Measurements from ENCODE around the gene UBXN11. TPM values are rescaled to one million over a fixed set of nuclear protein-coding genes. Genes with fewer than 3 reads are reported as not detected.

UBXN11 gene
- total RNA-seq, 4 donors from 2014 or later: 13.8 to 48.3 (median 19.7) TPM

DNA sequence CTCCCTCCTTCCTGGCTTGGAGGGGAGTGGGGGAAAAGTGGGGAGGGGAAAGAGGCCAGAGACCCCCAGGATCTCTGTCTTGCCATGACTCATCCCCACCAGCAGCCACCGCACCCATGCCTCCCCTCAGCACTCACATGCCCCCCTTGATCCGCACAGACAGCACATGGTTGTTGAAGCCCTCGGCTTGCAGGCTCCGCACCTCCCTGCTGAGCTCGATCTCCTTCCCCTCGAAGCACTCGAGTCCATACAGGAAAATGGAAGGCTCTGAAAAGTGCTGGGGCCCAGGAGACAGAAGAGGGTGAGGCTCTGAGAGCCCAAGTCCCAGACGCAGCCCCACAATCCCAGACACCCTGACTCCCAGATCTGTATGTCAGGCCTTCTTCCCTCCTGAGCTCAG, 22.2 kb upstream of the UBXN11 start:
- no peaks in the 10 kb centered on the region for H3K9me3 ChIP-seq
- no peak overlapping the region for H3K27ac ChIP-seq
- WGBS, 2 donors: 64 to 70% methylated on average over 7 to 8 of the region's 8 CpGs
- no peaks in the 10 kb centered on the region for H3K36me3 ChIP-seq
- TF ChIP-seq EP300 (IDR thresholded peaks at IDR 0.05): no peak
- no peak for TF ChIP-seq POLR2A (IDR thresholded peaks at IDR 0.05)
- TF ChIP-seq, protein P1, sequence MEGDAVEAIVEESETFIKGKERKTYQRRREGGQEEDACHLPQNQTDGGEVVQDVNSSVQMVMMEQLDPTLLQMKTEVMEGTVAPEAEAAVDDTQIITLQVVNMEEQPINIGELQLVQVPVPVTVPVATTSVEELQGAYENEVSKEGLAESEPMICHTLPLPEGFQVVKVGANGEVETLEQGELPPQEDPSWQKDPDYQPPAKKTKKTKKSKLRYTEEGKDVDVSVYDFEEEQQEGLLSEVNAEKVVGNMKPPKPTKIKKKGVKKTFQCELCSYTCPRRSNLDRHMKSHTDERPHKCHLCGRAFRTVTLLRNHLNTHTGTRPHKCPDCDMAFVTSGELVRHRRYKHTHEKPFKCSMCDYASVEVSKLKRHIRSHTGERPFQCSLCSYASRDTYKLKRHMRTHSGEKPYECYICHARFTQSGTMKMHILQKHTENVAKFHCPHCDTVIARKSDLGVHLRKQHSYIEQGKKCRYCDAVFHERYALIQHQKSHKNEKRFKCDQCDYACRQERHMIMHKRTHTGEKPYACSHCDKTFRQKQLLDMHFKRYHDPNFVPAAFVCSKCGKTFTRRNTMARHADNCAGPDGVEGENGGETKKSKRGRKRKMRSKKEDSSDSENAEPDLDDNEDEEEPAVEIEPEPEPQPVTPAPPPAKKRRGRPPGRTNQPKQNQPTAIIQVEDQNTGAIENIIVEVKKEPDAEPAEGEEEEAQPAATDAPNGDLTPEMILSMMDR (IDR thresholded peaks at IDR 0.05): no peak
- DNase-seq (ENCODE audit: low spot score in 2 of 2): no peak
- no peaks in the 10 kb centered on the region for H3K4me1 ChIP-seq
- H3K4me3 ChIP-seq: no peak overlapping the region
- peaks cover 0 to 37% of the 10 kb centered on the region in 2 donors for H3K27me3 ChIP-seq

GRCh38 chr1:26327956-26328362, 21.5 kb upstream of the UBXN11 start:
- DNase-seq (ENCODE audit: low spot score in 2 of 2): no peak
- Histone ChIP-seq H3K36me3 (no peaks in the 10 kb centered on the region), H3K9me3 (no peaks in the 10 kb centered on the region), H3K27ac (no peak overlapping the region), H3K4me1 (no peaks in the 10 kb centered on the region), H3K4me3 (no peak overlapping the region), H3K27me3 (peaks cover 0 to 31% of the 10 kb centered on the region in 2 donors)
- TF ChIP-seq POLR2A (IDR thresholded peaks at IDR 0.05) (no peak), EP300 (IDR thresholded peaks at IDR 0.05) (no peak)
- TF ChIP-seq, protein P1 (IDR thresholded peaks at IDR 0.05): no peak
- WGBS, 2 donors: 77 to 82% methylated on average over 7 to 8 of the region's 8 CpGs

- Histone ChIP-seq H3K27ac (no peak overlapping the region), H3K4me1 (peaks cover 0 to 10% (median 2%) of the 10 kb centered on the region in 4 donors), H3K36me3 (no peaks in the 10 kb centered on the region), H3K27me3 (peaks cover 0 to 5% of the 10 kb centered on the region in 2 donors), H3K9me3 (no peaks in the 10 kb centered on the region), H3K4me3 (no peak overlapping the region)
- TF ChIP-seq, protein P1 (IDR thresholded peaks at IDR 0.05): no peak
- TF ChIP-seq POLR2A (IDR thresholded peaks at IDR 0.05): no peak
- no peak for TF ChIP-seq EP300 (IDR thresholded peaks at IDR 0.05)
- 72 to 73% methylated on average over 3 of the region's 3 CpGs for WGBS, 2 donors
- DNase-seq (ENCODE audit: low spot score in 2 of 2): no peak
Observed at GRCh38 chr1:26324550-26324949, 18.1 kb upstream of the UBXN11 start.

DNA sequence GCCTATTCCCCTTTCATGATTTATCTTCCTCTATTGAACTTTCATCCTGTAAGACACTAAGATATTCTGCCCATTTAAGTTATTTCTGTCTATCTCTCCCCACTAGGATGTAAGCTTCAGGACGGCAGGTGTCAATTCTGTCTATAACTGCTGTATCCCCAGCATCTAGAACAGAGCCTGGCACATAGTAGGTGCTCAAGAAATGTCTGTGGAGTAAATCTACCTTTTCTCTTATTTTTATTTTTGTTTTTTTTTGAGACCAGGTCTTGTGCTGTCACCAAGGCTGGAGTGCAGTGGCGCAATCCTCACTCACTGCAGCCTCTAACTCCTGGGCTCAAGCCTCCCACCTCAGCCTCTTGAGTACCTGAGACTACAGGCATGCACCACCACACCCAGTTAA, 16.9 kb upstream of the UBXN11 start:
- H3K9me3 ChIP-seq: no peaks in the 10 kb centered on the region
- 93 to 98% methylated on average over 2 of the region's 2 CpGs for WGBS, 2 donors

GRCh38 chr1:26322042-26322331, 15.6 kb upstream of the UBXN11 start:
- peaks cover 0 to 10% (median 2%) of the 10 kb centered on the region in 4 donors for H3K4me1 ChIP-seq
- 71 to 78% methylated on average over 10 of the region's 10 CpGs for WGBS, 2 donors
- no peak overlapping the region for H3K27ac ChIP-seq
- no peak overlapping the region for H3K4me3 ChIP-seq
- TF ChIP-seq EP300 (IDR thresholded peaks at IDR 0.05): no peak
- TF ChIP-seq, protein P1 (IDR thresholded peaks at IDR 0.05): no peak
- no peak for TF ChIP-seq POLR2A (IDR thresholded peaks at IDR 0.05)
- DNase-seq (ENCODE audit: low spot score in 2 of 2): no peak
- H3K36me3 ChIP-seq: no peaks in the 10 kb centered on the region
- H3K9me3 ChIP-seq: no peaks in the 10 kb centered on the region
- H3K27me3 ChIP-seq: peaks cover 0 to 5% of the 10 kb centered on the region in 2 donors

More for the DNA sequence above, 16.9 kb upstream of the UBXN11 start:
- H3K36me3 ChIP-seq: no peaks in the 10 kb centered on the region
- TF ChIP-seq EP300 (IDR thresholded peaks at IDR 0.05) (no peak), POLR2A (IDR thresholded peaks at IDR 0.05) (no peak)
- TF ChIP-seq, protein P1 (IDR thresholded peaks at IDR 0.05): no peak
- H3K4me3 ChIP-seq: no peak overlapping the region
- peaks cover 0 to 10% (median 2%) of the 10 kb centered on the region in 4 donors for H3K4me1 ChIP-seq
- no peak overlapping the region for H3K27ac ChIP-seq
- no peak for DNase-seq (ENCODE audit: low spot score in 2 of 2)
- peaks cover 0 to 5% of the 10 kb centered on the region in 2 donors for H3K27me3 ChIP-seq

Data from tibial nerve (tissue), 4 donors.